ENCODE data around the gene GTSE1. TPM values are rescaled to one million over a fixed set of nuclear protein-coding genes. Genes with fewer than 3 reads are reported as not detected.

Gene GTSE1
- total and polyA plus RNA-seq, 10 donors: 1.3 to 5.2 (median 3.0) TPM

DNA sequence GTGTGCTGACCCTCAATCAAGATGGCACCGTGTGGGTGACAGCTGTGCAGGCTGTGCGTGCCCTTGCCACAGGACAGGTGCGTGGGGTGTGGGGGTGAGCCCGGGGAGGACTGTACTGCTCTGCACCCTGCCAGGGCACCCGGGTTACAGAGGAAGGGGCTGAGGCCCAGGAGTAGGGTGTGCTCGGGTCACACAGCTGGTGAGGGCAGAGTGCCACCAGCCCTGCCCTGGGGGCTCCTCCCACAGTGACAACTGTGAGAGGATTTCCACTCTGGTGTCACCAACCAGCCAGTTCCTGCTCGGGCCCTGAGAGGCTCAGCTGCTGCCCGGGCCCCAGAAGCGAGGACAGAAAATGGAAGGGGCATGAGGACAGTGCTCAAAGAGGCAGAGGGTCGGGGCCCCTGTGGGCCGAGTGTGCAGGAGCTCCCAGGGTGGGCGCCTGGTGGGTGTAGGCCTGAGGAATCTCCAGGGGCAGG lies 59.4 kb downstream of the GTSE1 start:
- peak overlapping the region in 1 of 8 donors; percentile 1 for H3K27ac ChIP-seq
- H3K4me1 ChIP-seq: peaks cover 0 to 19% (median 3%) of the 10 kb centered on the region in 6 donors
- no peaks in the 10 kb centered on the region for H3K9me3 ChIP-seq
- no peak overlapping the region for H3K4me3 ChIP-seq
- WGBS, 5 donors: 65 to 85% (median 85%) methylated on average over 8 to 12 of the region's 12 CpGs
- DNase-seq: no peak
- no peaks in the 10 kb centered on the region for H3K27me3 ChIP-seq (replicated peaks in 1 of 7)
- peaks cover 7 to 94% (median 76%) of the 10 kb centered on the region in 6 donors for H3K36me3 ChIP-seq
- TF ChIP-seq POLR2A (IDR thresholded peaks at IDR 0.05): no peak
- TF ChIP-seq, protein P1, sequence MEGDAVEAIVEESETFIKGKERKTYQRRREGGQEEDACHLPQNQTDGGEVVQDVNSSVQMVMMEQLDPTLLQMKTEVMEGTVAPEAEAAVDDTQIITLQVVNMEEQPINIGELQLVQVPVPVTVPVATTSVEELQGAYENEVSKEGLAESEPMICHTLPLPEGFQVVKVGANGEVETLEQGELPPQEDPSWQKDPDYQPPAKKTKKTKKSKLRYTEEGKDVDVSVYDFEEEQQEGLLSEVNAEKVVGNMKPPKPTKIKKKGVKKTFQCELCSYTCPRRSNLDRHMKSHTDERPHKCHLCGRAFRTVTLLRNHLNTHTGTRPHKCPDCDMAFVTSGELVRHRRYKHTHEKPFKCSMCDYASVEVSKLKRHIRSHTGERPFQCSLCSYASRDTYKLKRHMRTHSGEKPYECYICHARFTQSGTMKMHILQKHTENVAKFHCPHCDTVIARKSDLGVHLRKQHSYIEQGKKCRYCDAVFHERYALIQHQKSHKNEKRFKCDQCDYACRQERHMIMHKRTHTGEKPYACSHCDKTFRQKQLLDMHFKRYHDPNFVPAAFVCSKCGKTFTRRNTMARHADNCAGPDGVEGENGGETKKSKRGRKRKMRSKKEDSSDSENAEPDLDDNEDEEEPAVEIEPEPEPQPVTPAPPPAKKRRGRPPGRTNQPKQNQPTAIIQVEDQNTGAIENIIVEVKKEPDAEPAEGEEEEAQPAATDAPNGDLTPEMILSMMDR (IDR thresholded peaks at IDR 0.05 in 8 of 11, conservative IDR thresholded peaks at IDR 0.05 in 3 of 11): no peak
- intact Hi-C loops (cut with DNase I; ENCODE audit: low total_unique reads): no loop called here

DNA sequence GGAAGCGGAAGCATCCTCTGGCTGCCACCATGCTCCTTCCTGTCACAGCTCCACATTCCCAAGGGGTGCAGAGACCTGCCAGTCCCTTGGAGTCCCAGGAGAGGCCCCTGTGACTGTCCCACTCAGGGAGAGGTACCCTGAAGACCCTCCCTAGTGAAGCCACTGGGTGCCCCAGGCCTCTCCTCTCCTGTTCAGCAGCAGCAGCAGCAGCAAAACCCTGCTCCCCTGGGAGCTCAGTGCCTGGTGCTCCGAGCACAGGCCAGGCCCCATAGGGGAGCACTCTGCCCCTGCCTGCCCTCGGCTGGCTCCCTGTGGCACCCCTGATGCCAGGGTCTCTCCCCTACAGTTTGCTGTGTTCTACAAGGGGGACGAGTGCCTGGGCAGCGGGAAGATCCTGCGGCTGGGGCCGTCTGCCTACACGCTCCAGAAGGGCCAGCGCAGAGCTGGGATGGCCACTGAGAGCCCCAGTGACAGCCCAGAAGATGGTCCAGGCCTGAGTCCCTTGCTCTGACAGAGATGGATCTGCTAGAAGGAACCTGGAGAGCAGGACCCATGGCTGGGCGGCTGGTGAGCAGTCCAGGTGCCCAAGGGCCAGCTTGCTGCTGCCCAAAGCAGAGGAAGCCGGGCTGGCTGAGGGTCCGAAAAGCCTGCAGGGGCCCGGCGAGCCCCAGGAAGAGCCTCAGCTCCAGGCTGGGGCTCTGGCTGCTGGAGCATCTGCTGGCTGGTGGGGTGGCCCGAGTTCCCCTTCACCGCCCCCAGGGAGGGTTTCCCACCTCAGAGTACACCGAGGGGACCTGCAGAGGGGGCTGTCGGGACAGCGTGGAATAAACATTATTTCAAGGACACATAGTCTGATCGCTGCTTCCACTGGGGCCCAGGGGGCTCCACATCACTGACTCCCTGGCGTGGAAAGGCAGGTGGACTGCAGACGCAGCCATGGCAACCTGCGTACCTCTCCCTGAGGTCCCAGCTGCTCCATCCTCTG lies 60.1 kb downstream of the GTSE1 start:
- WGBS, 5 donors: 89 to 96% (median 92%) methylated on average over 21 to 23 of the region's 23 CpGs
- Histone ChIP-seq H3K4me3 (no peak overlapping the region), H3K9me3 (no peaks in the 10 kb centered on the region), H3K27me3 (replicated peaks in 1 of 7) (no peaks in the 10 kb centered on the region), H3K4me1 (peaks cover 0 to 19% (median 3%) of the 10 kb centered on the region in 6 donors), H3K36me3 (peaks cover 6 to 87% (median 68%) of the 10 kb centered on the region in 6 donors), H3K27ac (no peak overlapping the region)
- no peak for TF ChIP-seq POLR2A (IDR thresholded peaks at IDR 0.05)
- peak in 1 of 3 donors; percentile 10 for TF ChIP-seq POLR2AphosphoS5 (IDR thresholded peaks at IDR 0.05)
- DNase-seq: no peak
- intact Hi-C loops (cut with DNase I; ENCODE audit: low total_unique reads): no loop called here

DNA sequence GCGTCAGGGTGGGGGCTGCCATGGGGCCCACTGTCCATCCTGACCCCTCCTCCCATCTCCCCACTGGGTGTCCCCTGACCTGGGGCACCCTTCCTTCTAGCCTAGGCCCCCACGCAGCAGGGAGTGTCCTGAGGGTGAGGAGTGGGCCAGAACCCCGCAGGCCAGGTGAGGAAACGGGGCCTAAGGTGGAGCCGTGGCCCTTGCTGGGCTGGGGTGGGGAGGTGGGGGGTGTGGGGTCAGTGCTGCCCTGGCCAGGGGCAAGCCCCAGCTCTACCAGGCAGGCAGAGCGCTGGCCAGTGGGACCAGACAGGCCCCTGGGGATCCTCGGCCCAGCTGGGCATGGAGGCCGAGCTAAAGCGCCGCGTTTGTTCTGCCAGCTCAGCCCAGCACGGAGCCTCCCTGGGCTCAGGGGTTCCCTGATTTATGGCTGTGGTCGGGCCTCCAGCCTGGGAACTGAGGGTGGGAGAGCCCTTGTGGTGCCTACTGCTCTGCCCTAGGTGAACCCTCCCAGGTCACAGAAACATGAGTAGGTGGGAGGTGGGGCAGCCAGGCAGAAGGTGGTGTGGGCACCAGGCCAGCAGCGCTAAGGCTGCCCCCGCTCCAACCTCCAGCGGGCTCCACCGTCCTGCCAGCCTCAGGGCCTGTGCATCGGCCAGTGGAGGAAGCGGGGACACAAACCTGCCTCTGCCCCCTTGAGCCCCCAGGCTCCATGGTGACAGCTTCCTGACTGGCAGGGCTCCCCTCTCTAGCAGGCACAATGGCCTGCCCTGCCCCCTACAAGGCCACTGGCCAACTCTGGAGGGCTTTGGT lies 61.2 kb downstream of the GTSE1 start:
- Histone ChIP-seq H3K9me3 (no peaks in the 10 kb centered on the region), H3K4me3 (no peak overlapping the region), H3K27ac (no peak overlapping the region), H3K27me3 (replicated peaks in 1 of 7) (no peaks in the 10 kb centered on the region), H3K4me1 (peaks cover 0 to 16% (median 3%) of the 10 kb centered on the region in 6 donors), H3K36me3 (peaks cover 0 to 77% (median 57%) of the 10 kb centered on the region in 6 donors)
- TF ChIP-seq POLR2AphosphoS5 (IDR thresholded peaks at IDR 0.05) (peak in 1 of 3 donors; percentile 45), POLR2A (IDR thresholded peaks at IDR 0.05) (no peak)
- TF ChIP-seq, protein P1 (IDR thresholded peaks at IDR 0.05 in 8 of 11, conservative IDR thresholded peaks at IDR 0.05 in 3 of 11): no peak
- intact Hi-C loops (cut with DNase I; ENCODE audit: low total_unique reads): no loop called here
- DNase-seq: no peak
- 76 to 89% (median 82%) methylated on average over 10 to 19 of the region's 19 CpGs for WGBS, 5 donors

DNA sequence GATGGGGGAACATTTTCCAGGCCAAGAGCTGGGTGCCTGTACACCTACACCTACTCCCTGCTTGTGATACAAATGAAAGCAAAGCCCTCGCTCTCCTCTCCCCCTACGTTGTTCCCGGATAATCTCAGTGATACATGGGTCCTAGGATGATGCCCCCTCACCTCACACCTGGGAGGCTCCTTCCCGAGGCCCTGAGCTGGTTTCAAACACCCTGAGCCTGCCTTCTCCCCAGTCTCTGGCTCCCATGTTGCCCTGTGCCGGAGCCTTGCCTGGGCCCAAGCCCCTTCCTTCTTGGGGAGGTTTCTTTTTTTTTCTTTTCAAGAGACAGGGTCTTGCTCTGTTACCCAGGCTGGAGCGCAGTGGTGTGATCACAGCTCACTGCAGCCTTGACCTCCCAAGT lies 62.1 kb downstream of the GTSE1 start:
- no peaks in the 10 kb centered on the region for H3K9me3 ChIP-seq
- H3K27ac ChIP-seq: no peak overlapping the region
- no peak overlapping the region for H3K4me3 ChIP-seq
- intact Hi-C loops (cut with DNase I; ENCODE audit: low total_unique reads): no loop called here
- DNase-seq: peak; percentile 47
- H3K27me3 ChIP-seq (replicated peaks in 1 of 7): peaks cover 0 to 5% (median 0%) of the 10 kb centered on the region in 7 donors
- no peak for TF ChIP-seq POLR2A (IDR thresholded peaks at IDR 0.05)
- TF ChIP-seq, protein P1 (IDR thresholded peaks at IDR 0.05 in 8 of 11, conservative IDR thresholded peaks at IDR 0.05 in 3 of 11): no peak
- no peak for TF ChIP-seq POLR2AphosphoS5 (IDR thresholded peaks at IDR 0.05)
- H3K4me1 ChIP-seq: peaks cover 0 to 10% (median 3%) of the 10 kb centered on the region in 6 donors
- WGBS, 5 donors: 92 to 98% (median 96%) methylated on average over 6 of the region's 6 CpGs
- H3K36me3 ChIP-seq: peaks cover 0 to 77% (median 48%) of the 10 kb centered on the region in 6 donors
